IPS DF 6.9 (cell line): ENCODE measurements around the gene CES1.
"Not testable (repeated sequence)": the region's sequence is repeated elsewhere in the genome, so short reads cannot be mapped to it uniquely, and the experiment has no call there.

ENCODE experiments used
- DNase-seq: peaks from one replicate; pipeline ENCODE4 v3.0.0-alpha.2; 2013; ENCODE audit warnings: low read depth, low spot score
- H3K27ac ChIP-seq: one replicate; pipeline ENCODE4 v1.5.1; 2013; ENCODE audit warnings: low read length, control low read depth
- H3K27me3 ChIP-seq: 2 replicates; pipeline ENCODE4 v1.6.1; 2013; ENCODE audit warnings: mild to moderate bottlenecking, low read length; ENCODE audit not compliant: control insufficient read depth, insufficient read depth
- H3K36me3 ChIP-seq: 2 replicates; pipeline ENCODE4 v1.6.1; 2013; ENCODE audit warnings: low read length; ENCODE audit not compliant: control insufficient read depth, insufficient read depth
- H3K4me1 ChIP-seq: 2 replicates; pipeline ENCODE4 v1.6.1; 2013; ENCODE audit warnings: low read length; ENCODE audit not compliant: control insufficient read depth, insufficient read depth
- H3K4me3 ChIP-seq: 2 replicates; pipeline ENCODE4 v1.5.1; 2013; ENCODE audit warnings: mild to moderate bottlenecking, low read length
- H3K9me3 ChIP-seq: 2 replicates; pipeline ENCODE4 v1.6.1; 2013; ENCODE audit warnings: low read length, inconsistent platforms; ENCODE audit not compliant: control insufficient read depth, insufficient read depth
- WGBS: extraction: QIAGEN DNeasy Blood & Tissue Kit; methylation state at CpG from one replicate; pipeline ENCODE4 v1.1.7; 2013; ENCODE audit warnings: mixed read lengths, missing lambda C conversion rate; ENCODE audit not compliant: insufficient read length, insufficient coverage; 5-methylcytosine and 5-hydroxymethylcytosine counted together

CES1 gene

DNA sequence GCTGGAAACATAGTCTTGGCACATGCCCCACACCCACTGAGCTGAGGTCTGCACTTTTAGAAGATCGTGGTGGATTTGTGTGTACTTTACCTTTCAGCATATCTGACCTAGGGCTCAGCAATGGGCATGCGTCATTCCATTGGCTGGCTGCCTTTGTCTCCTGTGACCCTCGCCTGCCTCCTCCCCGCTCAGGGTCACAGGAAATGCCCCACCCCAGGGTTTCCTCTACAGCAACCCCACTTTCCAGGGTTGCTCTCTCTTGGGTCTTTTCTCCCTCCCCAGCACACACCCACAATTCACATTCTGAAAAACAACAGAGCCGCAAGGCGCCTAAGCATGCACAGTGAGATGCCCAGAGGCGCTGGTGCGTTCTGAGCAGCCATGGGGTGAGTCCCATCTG, 29.2 kb downstream of the CES1 start:
- not testable (repeated sequence) for H3K36me3 ChIP-seq, H3K9me3 ChIP-seq, H3K4me1 ChIP-seq, H3K4me3 ChIP-seq, H3K27ac ChIP-seq, H3K27me3 ChIP-seq, DNase-seq
- no CpG with 5 or more reads among the region's 8 CpGs for WGBS

DNA sequence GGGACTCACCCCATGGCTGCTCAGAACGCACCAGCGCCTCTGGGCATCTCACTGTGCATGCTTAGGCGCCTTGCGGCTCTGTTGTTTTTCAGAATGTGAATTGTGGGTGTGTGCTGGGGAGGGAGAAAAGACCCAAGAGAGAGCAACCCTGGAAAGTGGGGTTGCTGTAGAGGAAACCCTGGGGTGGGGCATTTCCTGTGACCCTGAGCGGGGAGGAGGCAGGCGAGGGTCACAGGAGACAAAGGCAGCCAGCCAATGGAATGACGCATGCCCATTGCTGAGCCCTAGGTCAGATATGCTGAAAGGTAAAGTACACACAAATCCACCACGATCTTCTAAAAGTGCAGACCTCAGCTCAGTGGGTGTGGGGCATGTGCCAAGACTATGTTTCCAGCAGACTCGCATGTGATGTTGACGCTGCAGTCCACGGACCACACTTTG, 39.9 kb downstream of the CES1 start:
- H3K36me3 ChIP-seq, DNase-seq, H3K4me3 ChIP-seq, H3K9me3 ChIP-seq, H3K4me1 ChIP-seq, H3K27me3 ChIP-seq, H3K27ac ChIP-seq: not testable (repeated sequence)
- no CpG with 5 or more reads among the region's 11 CpGs for WGBS

DNA sequence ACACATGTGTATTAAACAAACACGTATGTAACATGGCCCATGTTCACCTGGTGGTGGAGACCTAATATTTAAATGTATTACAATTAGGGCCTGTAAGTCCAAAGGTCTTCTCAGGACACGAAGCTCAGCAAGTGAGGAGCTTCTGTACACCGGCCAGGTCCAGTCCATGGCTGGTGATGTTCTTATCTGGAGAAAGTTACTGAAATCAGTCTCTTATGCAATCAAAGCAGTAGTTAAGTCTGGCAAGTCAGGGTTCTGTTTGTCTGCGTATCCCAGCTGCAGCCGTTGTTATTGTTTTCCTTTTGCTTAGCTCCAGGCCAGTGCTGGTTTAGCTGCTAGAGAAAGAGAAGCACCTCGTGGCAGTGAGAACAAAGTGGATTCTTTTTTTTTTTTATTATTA, 41.4 kb downstream of the CES1 start:
- not testable (repeated sequence) for H3K27ac ChIP-seq, DNase-seq

DNA sequence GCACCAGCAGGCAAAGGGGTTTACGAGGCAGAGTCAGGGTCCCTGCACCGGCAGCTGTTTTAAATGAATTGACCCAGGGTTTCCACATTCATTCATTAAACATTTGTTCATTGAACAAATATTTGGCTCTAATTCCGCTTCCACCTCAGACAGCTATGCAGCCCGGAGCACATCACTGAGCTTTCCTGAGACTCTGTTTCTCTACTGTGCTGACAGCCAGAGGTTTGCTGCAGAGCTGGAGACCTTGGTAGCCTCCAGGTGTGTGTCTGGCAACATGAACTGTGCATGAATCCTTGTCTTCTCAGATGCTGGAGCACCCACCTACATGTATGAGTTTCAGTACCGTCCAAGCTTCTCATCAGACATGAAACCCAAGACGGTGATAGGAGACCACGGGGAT, 42.7 kb downstream of the CES1 start:
- H3K4me1 ChIP-seq, H3K4me3 ChIP-seq, H3K27me3 ChIP-seq, H3K9me3 ChIP-seq, DNase-seq, H3K36me3 ChIP-seq, H3K27ac ChIP-seq: not testable (repeated sequence)
- no CpG with 5 or more reads among the region's 7 CpGs for WGBS

More for the DNA sequence above, 41.4 kb downstream of the CES1 start:
- H3K36me3 ChIP-seq, H3K4me3 ChIP-seq, H3K4me1 ChIP-seq, H3K27me3 ChIP-seq, H3K9me3 ChIP-seq: not testable (repeated sequence)
- WGBS, result no CpG with 5 or more reads among the region's 6 CpGs

DNA sequence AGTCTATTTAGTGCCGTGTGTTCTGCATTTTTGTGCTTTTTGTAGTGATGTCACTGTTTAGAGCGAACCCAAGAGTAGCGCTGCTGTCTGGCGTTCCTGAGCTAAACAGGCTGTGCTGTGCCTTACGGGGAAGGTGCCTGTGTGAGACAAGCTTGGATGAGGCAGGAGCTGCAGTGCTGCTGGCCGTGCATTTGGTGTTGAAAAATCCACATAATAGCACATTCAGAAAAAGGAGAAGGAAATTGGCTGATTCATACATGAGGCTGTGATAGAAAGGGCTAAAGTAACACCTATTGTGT, 50.2 kb downstream of the CES1 start:
- not testable (repeated sequence) for H3K4me1 ChIP-seq, H3K4me3 ChIP-seq, DNase-seq, H3K27me3 ChIP-seq, H3K36me3 ChIP-seq, H3K9me3 ChIP-seq, H3K27ac ChIP-seq
- no CpG with 5 or more reads among the region's 6 CpGs for WGBS

DNA sequence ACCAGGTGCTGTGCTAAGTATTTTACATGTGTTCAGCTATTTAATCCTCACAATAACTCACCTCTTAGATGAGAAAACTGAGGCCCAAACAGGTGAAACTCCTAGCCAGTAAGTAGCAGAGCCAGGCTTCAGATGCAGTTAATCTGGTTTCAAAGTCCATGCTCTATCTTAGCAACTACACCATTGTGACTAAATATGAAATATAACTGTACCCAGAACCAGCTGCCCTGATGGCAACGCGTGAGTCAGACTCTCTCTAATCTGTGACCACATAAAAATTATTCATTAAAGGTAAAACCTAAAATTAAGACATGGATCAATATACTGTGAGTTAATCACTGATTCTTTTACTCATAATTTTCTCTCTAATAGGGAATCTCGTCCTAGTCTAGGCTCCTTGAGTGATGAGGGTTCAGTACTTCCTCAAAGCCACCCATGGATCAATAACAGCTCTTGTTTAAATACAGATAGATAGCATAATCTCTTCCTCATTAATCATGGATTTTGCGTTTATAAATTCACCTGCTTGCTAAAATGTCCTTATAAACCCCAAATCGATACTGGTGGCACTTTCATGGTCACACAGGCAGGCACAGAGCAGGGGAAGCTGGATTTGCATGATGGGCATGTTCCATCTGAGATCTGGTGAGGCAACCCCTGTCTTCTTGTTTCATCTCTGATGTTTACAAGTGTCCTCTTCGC, 50.7 kb downstream of the CES1 start:
- H3K36me3 ChIP-seq, H3K27me3 ChIP-seq, H3K9me3 ChIP-seq, H3K4me1 ChIP-seq, DNase-seq, H3K4me3 ChIP-seq, H3K27ac ChIP-seq: not testable (repeated sequence)
- WGBS, result no CpG with 5 or more reads among the region's 6 CpGs

DNA sequence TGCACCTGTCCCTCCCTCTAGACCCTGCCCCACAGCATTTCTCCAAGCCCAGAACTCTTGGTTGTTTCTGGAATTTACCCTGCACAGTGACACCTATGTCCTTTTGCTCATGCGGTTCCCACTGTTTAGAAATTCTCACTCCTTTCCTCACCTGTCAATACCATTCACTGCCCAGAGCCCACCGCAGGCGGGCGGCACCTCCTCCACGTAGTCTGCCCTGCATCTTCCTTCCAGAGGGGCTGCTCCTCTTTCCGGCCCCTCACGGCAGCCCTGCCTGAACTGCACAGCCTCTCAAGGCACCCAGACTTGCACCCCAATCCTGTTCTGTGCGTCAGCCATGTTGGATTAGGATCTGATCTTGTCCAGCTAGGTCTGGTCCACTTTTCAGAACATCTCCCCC, 51.4 kb downstream of the CES1 start:
- not testable (repeated sequence) for H3K27me3 ChIP-seq, H3K4me1 ChIP-seq, H3K27ac ChIP-seq, H3K4me3 ChIP-seq, DNase-seq, H3K9me3 ChIP-seq, H3K36me3 ChIP-seq
- WGBS, result no CpG with 5 or more reads among the region's 8 CpGs

DNA sequence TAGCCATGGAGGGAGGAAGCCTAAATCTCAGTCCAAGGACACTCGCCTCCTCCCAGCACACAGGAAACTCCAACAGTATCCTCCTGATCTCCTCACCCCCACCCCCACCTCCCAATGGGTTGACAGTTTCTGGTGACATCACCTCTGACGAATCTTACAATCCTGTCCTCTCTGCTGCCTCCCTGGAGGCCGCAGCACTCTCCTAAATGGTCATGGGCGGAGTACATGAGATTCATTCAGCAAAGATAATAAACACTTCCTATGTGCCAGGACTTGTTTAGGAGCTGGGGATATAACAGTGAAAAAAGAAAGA, 52.8 kb downstream of the CES1 start:
- not testable (repeated sequence) for H3K36me3 ChIP-seq, H3K4me3 ChIP-seq, DNase-seq, H3K27me3 ChIP-seq, H3K9me3 ChIP-seq, H3K4me1 ChIP-seq, H3K27ac ChIP-seq
- no CpG with 5 or more reads among the region's 4 CpGs for WGBS

DNA sequence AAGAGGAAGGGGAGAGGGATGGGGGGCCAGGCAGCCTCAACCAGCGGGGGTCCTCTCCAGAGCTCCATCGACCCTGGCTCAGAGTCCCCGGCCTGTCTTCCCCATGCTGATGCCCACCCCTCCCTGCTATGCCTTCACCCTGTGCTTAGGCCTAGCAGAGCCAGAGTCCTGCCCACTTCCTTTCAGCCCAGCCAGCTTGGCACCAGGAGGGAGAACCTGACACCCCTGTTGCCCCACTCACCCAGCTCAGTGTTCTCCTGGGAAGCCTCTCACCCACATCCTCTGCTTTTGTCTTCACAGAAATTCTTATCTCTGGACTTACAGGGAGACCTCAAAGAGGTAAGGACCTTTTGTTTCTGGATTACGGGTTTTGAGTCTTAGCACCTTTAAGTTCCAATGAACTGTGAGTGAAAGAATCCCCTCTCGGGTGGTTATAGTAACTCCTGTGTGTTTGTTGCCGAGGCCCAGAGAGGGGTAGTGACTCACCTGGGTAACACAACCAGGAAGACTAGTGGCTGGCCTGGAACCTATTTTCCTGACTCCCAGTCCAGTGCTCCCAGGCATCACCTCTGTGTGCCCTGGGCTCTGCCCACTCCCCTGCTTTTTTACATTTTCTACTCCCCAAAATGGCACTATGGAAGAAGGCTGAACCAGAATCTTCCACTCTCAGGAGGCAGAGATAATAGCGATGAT, 53.3 kb downstream of the CES1 start:
- no peak overlapping the region for H3K4me3 ChIP-seq
- no peaks in the 10 kb centered on the region for H3K4me1 ChIP-seq
- WGBS, result no CpG with 5 or more reads among the region's 7 CpGs
- no peaks in the 10 kb centered on the region for H3K36me3 ChIP-seq
- no peaks in the 10 kb centered on the region for H3K9me3 ChIP-seq
- no peaks in the 10 kb centered on the region for H3K27me3 ChIP-seq
- H3K27ac ChIP-seq, result no peak overlapping the region
- no peak for DNase-seq

DNA sequence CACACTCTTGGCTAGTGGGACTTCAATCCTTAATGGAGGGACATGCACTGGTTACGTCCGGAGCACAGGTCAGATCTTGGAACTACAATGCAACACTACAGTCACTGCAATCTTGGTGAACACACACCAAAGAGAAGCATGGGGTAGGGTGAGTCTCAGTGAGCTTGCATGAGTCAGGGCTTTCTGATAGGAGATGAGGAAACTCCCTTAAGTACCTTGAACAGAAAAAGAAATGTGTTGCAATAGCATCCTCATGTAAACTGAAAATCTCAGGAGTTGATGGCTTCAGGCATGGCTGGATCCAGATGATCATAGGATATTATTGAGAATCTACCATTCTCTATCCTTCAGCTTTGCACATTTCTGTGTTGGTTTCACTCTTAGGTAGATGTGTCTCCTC, 54.1 kb downstream of the CES1 start:
- H3K4me1 ChIP-seq, result no peaks in the 10 kb centered on the region
- no peaks in the 10 kb centered on the region for H3K36me3 ChIP-seq
- no peak overlapping the region for H3K27ac ChIP-seq
- no peaks in the 10 kb centered on the region for H3K27me3 ChIP-seq
- H3K9me3 ChIP-seq, result no peaks in the 10 kb centered on the region
- no CpG with 5 or more reads among the region's 2 CpGs for WGBS
- H3K4me3 ChIP-seq, result no peak overlapping the region
- no peak for DNase-seq

DNA sequence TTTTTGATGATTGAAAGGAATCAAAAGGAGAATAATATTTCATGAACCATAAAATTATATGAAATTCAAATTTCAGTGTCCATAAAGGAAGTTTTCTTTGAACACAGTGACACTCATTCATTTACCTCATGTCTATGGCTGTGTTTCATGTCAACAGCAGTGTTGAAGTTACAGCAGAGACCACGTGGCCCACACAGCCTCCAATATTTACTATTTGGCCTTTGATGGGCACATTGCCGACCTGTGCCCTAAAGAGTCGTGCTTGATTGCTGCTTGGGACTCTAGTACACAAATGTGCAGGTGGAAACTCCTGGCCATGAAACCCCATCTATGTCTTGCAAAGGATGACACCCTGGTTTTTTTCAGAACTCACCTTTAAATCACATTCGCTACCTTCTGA, 57.0 kb downstream of the CES1 start:
- no peaks in the 10 kb centered on the region for H3K27me3 ChIP-seq
- H3K27ac ChIP-seq, result no peak overlapping the region
- no CpG with 5 or more reads among the region's 4 CpGs for WGBS
- H3K4me3 ChIP-seq, result no peak overlapping the region
- no peak for DNase-seq
- H3K36me3 ChIP-seq, result no peaks in the 10 kb centered on the region
- H3K9me3 ChIP-seq, result no peaks in the 10 kb centered on the region
- H3K4me1 ChIP-seq, result no peaks in the 10 kb centered on the region
